Activated naive CD4-positive, alpha-beta T cell treated with anti-CD3 and anti-CD28 coated beads for 36 hours (primary cell): ENCODE data around the gene OGDH. TPM values are rescaled to one million over a fixed set of nuclear protein-coding genes. Genes with fewer than 3 reads are reported as not detected.

Experiments
- CTCF ChIA-PET: fragments of 350-600 bp; sonication (Branson Sonifier 250); formaldehyde crosslinking; loops from one replicate; lab custom pipeline; 2021; ENCODE audit warnings: antibody characterized with exemption; lab: Charles Lee
- DNase-seq: peaks from one replicate; pipeline ENCODE4 v3.0.0-alpha.2; 2020
- H3K27ac Mint-ChIP-seq: one replicate; pipeline ENCODE4 v1.8.0; 2021; ENCODE audit warnings: mild to moderate bottlenecking, mixed read lengths
- H3K27me3 Mint-ChIP-seq: one replicate; pipeline ENCODE4 v1.8.0; 2021; ENCODE audit warnings: low read depth, mixed read lengths
- H3K36me3 Mint-ChIP-seq: one replicate; pipeline ENCODE4 v1.8.0; 2021; ENCODE audit warnings: low read depth, mixed read lengths
- H3K4me1 Mint-ChIP-seq: one replicate; pipeline ENCODE4 v1.8.0; 2021; ENCODE audit warnings: low read depth, mixed read lengths
- H3K4me3 Mint-ChIP-seq: one replicate; pipeline ENCODE4 v1.8.0; 2021; ENCODE audit warnings: mild to moderate bottlenecking, moderate library complexity, mixed read lengths
- H3K9me3 Mint-ChIP-seq: one replicate; pipeline ENCODE4 v1.8.0; 2021; ENCODE audit warnings: mixed read lengths
- intact Hi-C: fragments of 100-400 bp; cut with micrococcal nuclease; formaldehyde crosslinking; loops from one replicate; pipeline ENCODE4 v1.15.1; 2023
- total RNA-seq, 2 experiments: library from RNA; stranded (reverse); gene quantifications; one replicate each; pipeline ENCODE4 v1.2.3, GENCODE V29; 2021

Gene OGDH
- total RNA-seq, 2 experiments from 2014 or later, result 73.9 to 78.4 TPM

DNA sequence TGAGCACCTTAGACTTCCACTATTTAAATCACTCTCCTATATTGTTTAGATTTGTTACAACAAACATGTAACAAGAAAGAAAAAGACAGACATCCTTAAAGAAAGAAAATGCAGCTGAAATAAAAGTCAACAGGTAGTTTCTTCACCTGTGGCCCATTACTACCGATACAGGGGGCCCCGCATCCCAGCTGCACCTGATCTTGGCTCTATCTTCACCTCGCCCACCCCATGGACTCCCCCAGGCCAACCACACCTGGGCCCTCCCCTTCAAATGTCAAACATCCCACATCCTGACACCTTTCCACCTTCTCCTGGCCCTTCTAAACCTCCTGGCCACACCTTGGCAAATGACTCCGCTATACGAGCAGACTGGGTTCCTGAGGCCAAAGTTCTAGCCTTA is 39.7 kb upstream of the OGDH start:
- intact Hi-C loops, result loop anchor here (10.0 kb wide), 1 partner anchor 192 kb away; no protein-coding TSS in a partner anchor
- H3K36me3 Mint-ChIP-seq, result peaks cover 52% of the 10 kb centered on the region

GRCh38 chr7:44567884-44568283 is 38.5 kb upstream of the OGDH start:
- H3K36me3 Mint-ChIP-seq, result peaks cover 62% of the 10 kb centered on the region
- H3K27ac Mint-ChIP-seq, result no peak overlapping the region
- no peaks in the 10 kb centered on the region for H3K27me3 Mint-ChIP-seq
- intact Hi-C loops, result loop anchor here (10.0 kb wide), 1 partner anchor 193 kb away; no protein-coding TSS in a partner anchor
- no peak for DNase-seq
- no peaks in the 10 kb centered on the region for H3K9me3 Mint-ChIP-seq
- peaks cover 30% of the 10 kb centered on the region for H3K4me1 Mint-ChIP-seq
- CTCF ChIA-PET, result interaction anchor here (0.9 to 4.2 kb wide), 2 partner anchors 21 to 219 kb away, joined by 3 to 31 read pairs; no protein-coding TSS in a partner anchor
- no peak overlapping the region for H3K4me3 Mint-ChIP-seq

More for the DNA sequence above, 39.7 kb upstream of the OGDH start:
- CTCF ChIA-PET, result interaction anchor here (1.0 to 4.2 kb wide), 6 partner anchors 8 to 569 kb away, joined by 3 to 34 read pairs (median 20); partner anchors contain the start of gene DDX56
- no peak overlapping the region for H3K27ac Mint-ChIP-seq
- no peak for DNase-seq
- H3K4me3 Mint-ChIP-seq, result no peak overlapping the region
- H3K9me3 Mint-ChIP-seq, result no peaks in the 10 kb centered on the region
- peaks cover 20% of the 10 kb centered on the region for H3K4me1 Mint-ChIP-seq
- H3K27me3 Mint-ChIP-seq, result no peaks in the 10 kb centered on the region

DNA sequence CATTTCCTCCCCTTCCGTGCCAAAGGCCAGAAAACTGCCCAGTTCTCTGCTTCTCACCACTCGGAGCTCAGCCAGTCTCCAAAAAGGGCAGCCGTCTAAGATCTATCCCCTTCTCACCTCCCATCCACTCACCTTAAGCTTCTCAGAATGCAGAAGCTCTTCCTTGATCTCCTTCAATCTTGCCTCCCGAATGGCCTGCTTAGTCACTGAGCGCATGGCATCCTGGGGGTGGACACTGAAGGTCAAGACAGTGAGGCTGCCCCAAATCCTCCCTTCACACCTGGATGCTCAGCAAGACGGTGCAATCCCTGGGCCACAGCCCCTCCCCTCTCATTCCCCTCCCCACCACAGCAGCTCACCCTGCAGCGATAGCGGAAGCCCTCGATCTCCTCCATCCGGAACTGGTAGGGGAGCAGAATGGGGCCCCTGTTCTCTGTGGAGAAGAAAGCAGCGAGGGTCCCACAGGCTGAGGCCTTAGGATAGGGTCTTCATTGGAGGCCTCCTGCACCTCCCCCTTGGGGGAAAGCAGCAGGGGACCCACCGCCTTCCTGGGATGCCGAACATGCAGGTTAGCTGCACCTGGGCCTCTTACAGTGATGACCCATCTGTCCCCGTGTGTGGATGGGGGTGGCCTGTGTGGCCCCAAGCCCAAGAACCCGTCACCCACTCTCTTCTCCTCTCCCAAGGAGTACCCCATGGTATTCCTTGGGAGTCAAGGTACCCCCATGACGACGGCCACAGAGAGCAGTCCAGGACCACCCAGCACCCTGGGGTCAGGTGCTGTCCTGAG is 37.5 kb upstream of the OGDH start:
- no peak overlapping the region for H3K4me3 Mint-ChIP-seq
- intact Hi-C loops, result loop anchor here (10.0 kb wide), 1 partner anchor 194 kb away; no protein-coding TSS in a partner anchor
- H3K9me3 Mint-ChIP-seq, result no peaks in the 10 kb centered on the region
- H3K4me1 Mint-ChIP-seq, result peaks cover 35% of the 10 kb centered on the region
- H3K36me3 Mint-ChIP-seq, result peaks cover 71% of the 10 kb centered on the region
- H3K27me3 Mint-ChIP-seq, result no peaks in the 10 kb centered on the region
- no peak for DNase-seq
- CTCF ChIA-PET, result interaction anchor here (0.6 to 1.5 kb wide), 2 partner anchors 228 to 328 kb away, joined by 3 to 5 read pairs; no protein-coding TSS in a partner anchor
- peak overlapping the region; percentile 15 for H3K27ac Mint-ChIP-seq

DNA sequence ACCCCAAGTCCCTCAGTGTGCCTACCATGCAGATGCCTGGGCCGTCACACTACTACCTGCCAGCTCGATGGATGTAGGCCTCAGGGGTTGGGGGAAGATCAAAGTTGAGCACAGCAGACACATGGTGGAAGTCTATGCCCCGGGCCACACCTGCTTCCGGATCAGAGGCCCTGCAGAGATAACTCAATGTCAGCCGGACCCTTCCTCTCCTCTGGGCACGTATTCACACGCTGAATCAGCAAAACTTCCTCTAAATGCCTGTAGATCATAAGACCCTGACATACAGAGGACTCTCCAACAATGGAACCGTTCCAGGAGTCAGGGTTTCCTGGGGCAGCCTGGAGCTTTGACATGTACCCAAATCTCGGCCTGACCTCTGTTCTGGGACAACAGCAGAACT is 36.5 kb upstream of the OGDH start:
- Mint-ChIP-seq H3K4me1 (peaks cover 45% of the 10 kb centered on the region), H3K36me3 (peaks cover 70% of the 10 kb centered on the region), H3K4me3 (no peak overlapping the region), H3K9me3 (no peaks in the 10 kb centered on the region), H3K27me3 (no peaks in the 10 kb centered on the region), H3K27ac (no peak overlapping the region)
- no peak for DNase-seq
- intact Hi-C loops, result loop anchor here (5.0 to 10.0 kb wide), 2 partner anchors 195 to 488 kb away; partner anchors contain the start of gene POLM
- CTCF ChIA-PET, result interaction anchor here (1.5 kb wide), 1 partner anchor 17 kb away, joined by 4 read pairs; no protein-coding TSS in a partner anchor

- intact Hi-C loops, result loop anchor here (2.0 to 5.0 kb wide), 2 partner anchors 82 to 490 kb away; partner anchors contain the start of genes NUDCD3 and POLM
- peak overlapping the region; percentile 96 for H3K4me3 Mint-ChIP-seq
These were observed 33.7 kb upstream of the OGDH start for GRCh38 chr7:44572771-44573170.

DNA sequence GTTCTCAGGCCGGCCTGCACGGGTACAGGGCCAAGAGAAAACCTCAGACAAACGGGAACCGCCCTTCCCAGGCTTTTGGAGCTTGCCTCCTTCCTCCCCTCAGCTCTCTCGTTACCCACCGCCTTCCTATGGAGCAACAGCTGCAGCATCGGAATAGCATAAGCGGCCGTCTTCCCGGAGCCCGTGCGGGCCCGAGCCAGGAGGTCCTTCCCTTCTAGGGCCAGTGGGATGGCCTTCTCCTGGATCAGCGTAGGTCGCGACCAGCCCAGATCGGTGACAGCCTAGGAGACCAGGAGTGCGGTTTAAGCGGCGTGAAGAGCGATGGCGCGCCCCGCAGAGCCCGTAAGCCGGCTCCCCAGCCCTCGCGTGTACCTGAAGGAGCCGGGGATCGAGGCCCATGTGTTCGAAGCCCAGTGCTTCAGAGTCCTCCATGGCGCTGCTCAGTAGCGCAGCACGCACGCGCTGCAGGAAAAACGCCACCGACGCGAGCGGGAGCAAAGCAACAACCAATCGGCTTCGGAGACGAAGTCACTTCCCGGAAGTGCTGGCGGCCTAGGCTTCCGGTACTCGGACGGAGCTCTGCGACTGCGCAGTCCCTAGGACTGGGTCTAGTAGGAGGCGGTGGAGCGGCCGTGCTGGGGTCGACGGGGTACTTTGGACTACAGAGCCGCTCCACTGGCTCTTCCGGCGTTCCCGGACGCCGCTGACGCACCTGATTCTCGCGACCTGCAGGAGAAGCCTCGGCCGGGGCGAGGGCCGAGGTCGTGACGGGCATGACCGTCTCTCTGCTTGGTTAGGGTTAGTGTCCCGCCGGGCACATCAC is 32.8 kb upstream of the OGDH start, which contains the start of gene DDX56:
TSS of gene DDX56 (minus strand) at position 445 of the 823 bp plus-strand sequence. CDS start at position 432, 13 bp downstream.
- intact Hi-C loops, result loop anchor here (1.0 to 5.0 kb wide), 3 partner anchors 9 to 491 kb away; partner anchors contain the start of genes NUDCD3, POLM and TMED4
- no peaks in the 10 kb centered on the region for H3K27me3 Mint-ChIP-seq
- H3K9me3 Mint-ChIP-seq, result no peaks in the 10 kb centered on the region
- H3K36me3 Mint-ChIP-seq, result peaks cover 61% of the 10 kb centered on the region
- peak within 1 kb of the TSS; percentile 93 for H3K27ac Mint-ChIP-seq
- H3K4me3 Mint-ChIP-seq, result peak within 1 kb of the TSS; percentile 96
- CTCF ChIA-PET, result interaction anchor here (0.6 to 5.1 kb wide), 7 partner anchors 8 to 333 kb away, joined by 3 to 34 read pairs (median 3); no protein-coding TSS in a partner anchor
- H3K4me1 Mint-ChIP-seq, result peaks cover 52% of the 10 kb centered on the region
- peak; percentile 96 for DNase-seq

More at GRCh38 chr7:44572771-44573170, 33.7 kb upstream of the OGDH start:
- CTCF ChIA-PET, result interaction anchor here (0.6 to 5.1 kb wide), 6 partner anchors 8 to 332 kb away, joined by 3 to 34 read pairs (median 3); partner anchors contain the start of gene NUDCD3
- H3K9me3 Mint-ChIP-seq, result no peaks in the 10 kb centered on the region
- no peak for DNase-seq
- H3K4me1 Mint-ChIP-seq, result peaks cover 51% of the 10 kb centered on the region
- no peaks in the 10 kb centered on the region for H3K27me3 Mint-ChIP-seq
- peak overlapping the region; percentile 93 for H3K27ac Mint-ChIP-seq
- peaks cover 64% of the 10 kb centered on the region for H3K36me3 Mint-ChIP-seq

GRCh38 chr7:44574287-44574872 is 32.0 kb upstream of the OGDH start:
- CTCF ChIA-PET, result interaction anchor here (0.6 to 5.1 kb wide), 5 partner anchors 9 to 543 kb away, joined by 3 to 34 read pairs (median 4); no protein-coding TSS in a partner anchor
- Mint-ChIP-seq H3K27me3 (no peaks in the 10 kb centered on the region), H3K4me1 (peaks cover 52% of the 10 kb centered on the region), H3K4me3 (peak overlapping the region; percentile 96), H3K36me3 (peaks cover 62% of the 10 kb centered on the region), H3K27ac (peak overlapping the region; percentile 93), H3K9me3 (no peaks in the 10 kb centered on the region)
- intact Hi-C loops, result loop anchor here (1.0 to 5.0 kb wide), 2 partner anchors 8 to 492 kb away; partner anchors contain the start of genes POLM and TMED4
- DNase-seq, result no peak

- H3K9me3 Mint-ChIP-seq, result no peaks in the 10 kb centered on the region
- H3K27ac Mint-ChIP-seq, result no peak overlapping the region
- CTCF ChIA-PET, result interaction anchor here (0.6 to 5.1 kb wide), 2 partner anchors 10 to 542 kb away, joined by 4 to 34 read pairs; no protein-coding TSS in a partner anchor
- peak overlapping the region; percentile 96 for H3K4me3 Mint-ChIP-seq
- H3K27me3 Mint-ChIP-seq, result no peaks in the 10 kb centered on the region
- DNase-seq, result no peak
- intact Hi-C loops, result no loop called here
- peaks cover 55% of the 10 kb centered on the region for H3K4me1 Mint-ChIP-seq
- peaks cover 61% of the 10 kb centered on the region for H3K36me3 Mint-ChIP-seq
These were observed 31.4 kb upstream of the OGDH start for GRCh38 chr7:44575054-44575453.

DNA sequence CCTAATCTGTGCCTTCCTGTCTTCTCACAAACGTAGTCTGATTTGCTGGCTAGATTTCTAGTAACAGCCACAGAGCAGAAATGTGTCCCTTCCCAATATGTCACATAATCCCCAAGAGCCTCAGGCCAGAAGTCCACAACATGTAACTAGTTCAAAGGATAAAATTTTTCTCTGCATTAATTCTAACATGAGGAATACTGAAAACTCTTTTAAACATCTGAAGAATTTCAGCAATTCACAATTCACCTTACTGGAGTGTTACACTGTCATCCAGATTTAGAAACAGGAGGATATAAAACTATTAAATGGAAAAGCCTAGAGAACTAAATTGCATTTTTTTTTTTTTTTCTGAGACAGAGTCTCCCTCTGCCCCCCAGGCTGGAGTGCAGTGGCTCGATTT is 30.2 kb upstream of the OGDH start:
- DNase-seq, result no peak
- Mint-ChIP-seq H3K36me3 (peaks cover 64% of the 10 kb centered on the region), H3K4me1 (peaks cover 62% of the 10 kb centered on the region), H3K27ac (peak overlapping the region; percentile 61), H3K27me3 (no peaks in the 10 kb centered on the region), H3K9me3 (no peaks in the 10 kb centered on the region), H3K4me3 (peak overlapping the region; percentile 13)
- intact Hi-C loops, result no loop called here
- CTCF ChIA-PET, result interaction anchor here (5.1 kb wide), 1 partner anchor 11 kb away, joined by 34 read pairs; no protein-coding TSS in a partner anchor

GRCh38 chr7:44580945-44581878 is 25.2 kb upstream of the OGDH start:
- H3K27ac Mint-ChIP-seq, result peak overlapping the region; percentile 87
- H3K27me3 Mint-ChIP-seq, result peaks cover 2% of the 10 kb centered on the region
- intact Hi-C loops, result loop anchor here (5.0 kb wide), 1 partner anchor 324 kb away; no protein-coding TSS in a partner anchor
- peaks cover 29% of the 10 kb centered on the region for H3K36me3 Mint-ChIP-seq
- no peaks in the 10 kb centered on the region for H3K9me3 Mint-ChIP-seq
- CTCF ChIA-PET, result interaction anchor here (0.5 to 3.5 kb wide), 4 partner anchors 16 to 265 kb away, joined by 3 to 16 read pairs (median 4); no protein-coding TSS in a partner anchor
- H3K4me3 Mint-ChIP-seq, result peak overlapping the region; percentile 90
- DNase-seq, result peak; percentile 73
- peaks cover 33% of the 10 kb centered on the region for H3K4me1 Mint-ChIP-seq
